T follicular helper cell (primary cell): Measurements from ENCODE around the gene UGT1A1.

Source experiments
- DNase-seq: peaks from one replicate; pipeline ENCODE4 v3.0.0-alpha.2; 2020; ENCODE audit warnings: low read depth

Gene UGT1A1

GRCh38 chr2:233758141-233758540, 1.9 kb upstream of the UGT1A1 start:
- DNase-seq: no peak

GRCh38 chr2:233758849-233759248, 1.2 kb upstream of the UGT1A1 start:
- no peak for DNase-seq

GRCh38 chr2:233761040-233761769, 1.1 kb downstream of the UGT1A1 start:
- DNase-seq: no peak

- DNase-seq: no peak
These were observed 4.2 kb downstream of the UGT1A1 start for GRCh38 chr2:233764264-233764663.

- DNase-seq: no peak
These were observed 4.7 kb downstream of the UGT1A1 start for GRCh38 chr2:233764761-233765160.

DNA sequence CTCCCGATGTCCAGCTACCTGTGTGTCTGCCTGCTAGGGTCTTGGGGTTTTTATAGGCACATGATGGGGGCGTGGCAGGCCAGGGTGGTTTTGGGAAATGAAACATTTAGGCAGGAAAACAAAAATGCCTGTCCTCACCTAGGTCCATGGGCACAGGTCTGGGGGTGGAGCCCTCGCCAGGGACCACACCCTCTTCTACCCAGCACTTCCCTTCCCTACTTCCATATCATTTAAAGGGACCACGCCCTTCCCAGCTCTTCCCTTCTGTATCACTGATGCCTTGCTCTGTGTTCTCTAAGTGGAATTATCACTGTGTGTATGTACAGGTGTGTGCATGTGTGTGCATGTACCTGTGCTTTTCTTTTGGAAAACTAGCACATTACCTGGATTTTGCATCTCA, 6.3 kb downstream of the UGT1A1 start:
- no peak for DNase-seq

GRCh38 chr2:233768076-233768475, 8.0 kb downstream of the UGT1A1 start:
- DNase-seq: no peak

GRCh38 chr2:233769260-233769659, 9.2 kb downstream of the UGT1A1 start:
- no peak for DNase-seq

GRCh38 chr2:233772153-233772552, 12.1 kb downstream of the UGT1A1 start:
- no peak for DNase-seq

DNA sequence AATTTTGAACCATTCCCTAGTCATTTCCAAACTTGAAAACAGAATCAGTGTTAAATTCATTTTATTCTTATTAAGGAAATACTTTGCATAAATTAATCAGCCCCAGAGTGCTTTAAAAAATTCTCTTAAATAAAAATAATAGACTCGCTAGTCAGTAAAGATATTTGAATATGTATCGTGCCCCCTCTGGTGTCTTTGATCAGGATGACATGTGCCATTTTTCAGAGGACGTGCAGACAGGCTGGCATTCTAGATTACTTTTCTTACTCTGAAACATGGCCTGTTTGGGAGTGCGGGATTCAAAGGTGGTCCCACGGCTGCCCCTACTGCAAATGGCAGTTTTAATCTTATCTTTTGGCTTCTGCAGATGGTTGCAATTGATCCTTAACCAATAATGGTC, 12.5 kb downstream of the UGT1A1 start:
- DNase-seq: no peak

- no peak for DNase-seq
These were observed 13.8 kb downstream of the UGT1A1 start for GRCh38 chr2:233773854-233774253.

GRCh38 chr2:233775414-233775813, 15.3 kb downstream of the UGT1A1 start:
- no peak for DNase-seq

DNA sequence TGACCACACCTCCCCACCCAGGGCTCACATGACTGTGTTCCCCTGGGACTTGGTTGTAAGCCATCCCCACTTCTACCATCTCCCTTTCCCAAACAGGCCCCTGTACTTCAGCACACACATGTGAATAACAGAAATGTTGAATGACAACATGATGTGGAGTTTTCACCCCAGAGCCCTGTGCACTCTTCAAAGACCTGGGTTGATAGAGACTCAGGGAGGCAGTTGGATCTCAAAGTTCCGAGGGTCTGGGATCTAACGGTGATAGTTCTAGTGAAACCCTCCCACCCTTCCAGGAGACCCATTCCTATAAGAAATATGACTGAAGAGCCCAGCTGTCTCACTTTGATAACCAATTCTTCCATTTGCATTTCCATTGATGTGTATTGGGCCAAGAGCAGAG, 18.0 kb downstream of the UGT1A1 start, which contains the start of gene MROH2A:
MROH2A (plus strand) TSS at position 301 of the 400 bp plus-strand sequence. CDS start 1,029 bp downstream, outside the sequence.
- no peak for DNase-seq

DNA sequence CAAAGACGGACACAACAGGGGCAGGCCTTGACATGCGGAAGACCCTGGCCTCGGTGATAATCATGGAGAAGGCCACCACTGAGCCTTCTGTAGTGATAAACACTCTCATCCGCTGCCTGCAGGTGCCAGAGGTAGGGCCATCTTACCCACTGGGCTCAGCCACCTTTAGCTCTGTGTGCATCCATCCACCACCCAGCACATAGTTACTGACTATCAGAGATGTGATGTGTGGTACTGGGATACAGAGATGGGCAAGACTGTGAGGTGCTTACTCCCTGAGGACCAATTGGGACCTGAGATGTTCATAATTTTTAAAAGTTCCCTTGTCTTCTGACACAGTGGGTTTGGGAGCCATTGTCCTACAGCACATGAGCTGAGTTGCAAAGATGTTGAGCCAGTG, 19.7 kb downstream of the UGT1A1 start:
- no peak for DNase-seq

- DNase-seq: no peak
These were observed 20.7 kb downstream of the UGT1A1 start for GRCh38 chr2:233780771-233781170.

GRCh38 chr2:233789554-233789953, 29.5 kb downstream of the UGT1A1 start:
- DNase-seq: no peak

DNA sequence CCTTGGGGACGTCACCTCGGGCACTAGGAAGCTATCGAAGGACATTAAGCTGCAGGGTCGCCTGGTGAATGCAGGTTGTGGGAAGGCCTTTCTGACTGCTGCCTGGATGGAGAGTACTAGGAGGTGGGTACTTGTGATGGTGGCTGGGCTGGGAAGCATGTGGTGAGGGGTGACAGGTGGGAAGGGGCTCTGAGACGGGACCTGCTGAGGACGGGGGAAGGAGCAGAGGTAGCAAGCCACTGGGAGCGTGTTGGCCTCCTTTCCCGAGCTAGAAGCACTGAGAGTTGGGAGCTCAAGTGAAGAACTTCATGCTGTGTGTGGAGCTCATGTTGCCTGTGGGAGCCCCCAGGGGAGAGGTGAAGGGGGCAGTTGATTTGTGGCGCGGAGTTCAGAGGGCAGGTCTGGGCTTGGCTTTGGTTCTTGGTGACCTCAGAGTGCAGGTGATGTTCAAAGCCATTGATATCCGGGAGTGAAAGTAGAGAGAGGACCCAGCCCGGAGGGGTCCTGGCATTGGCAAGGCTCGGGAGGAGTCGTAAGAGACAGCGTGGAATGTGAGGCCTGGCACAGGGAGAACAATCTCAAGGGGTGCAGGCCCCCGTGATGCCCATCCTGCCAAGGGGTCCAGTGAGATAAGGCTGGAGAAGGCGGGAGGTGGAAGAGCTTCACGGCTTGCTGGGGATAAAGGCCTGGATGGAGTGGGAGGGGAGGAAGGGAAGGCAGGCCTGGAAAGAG, 31.2 kb downstream of the UGT1A1 start:
- DNase-seq: no peak

GRCh38 chr2:233791883-233792329, 31.8 kb downstream of the UGT1A1 start:
- no peak for DNase-seq

DNA sequence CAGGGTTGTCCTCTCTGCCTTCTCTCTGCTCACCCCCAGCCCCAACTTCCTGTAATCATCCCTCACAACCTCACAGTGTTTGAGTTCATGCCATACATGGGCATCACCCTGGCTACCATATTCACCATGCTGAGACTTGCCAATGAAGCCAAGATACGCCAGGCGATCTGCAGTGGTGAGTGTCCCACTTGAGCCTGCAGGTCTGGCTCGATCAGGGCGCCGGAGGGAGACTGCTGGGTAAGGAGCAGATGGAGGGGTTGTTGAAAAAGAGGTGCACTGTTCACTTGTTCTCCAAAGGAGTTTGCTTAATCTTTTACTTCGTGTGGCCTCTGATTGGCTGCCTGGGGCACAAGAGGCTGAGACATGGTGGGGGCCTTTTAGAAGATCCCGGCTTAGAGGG, 32.6 kb downstream of the UGT1A1 start:
- no peak for DNase-seq

GRCh38 chr2:233793465-233794127, 33.5 kb downstream of the UGT1A1 start:
- DNase-seq: no peak

- DNase-seq: no peak
These were observed 34.1 kb downstream of the UGT1A1 start for GRCh38 chr2:233794128-233794658.

- DNase-seq: no peak
These were observed 35.7 kb downstream of the UGT1A1 start for GRCh38 chr2:233795735-233796171.
